Left ventricle myocardium inferior (tissue), 1 donor: ENCODE measurements around the gene KRTAP9-2. TPM values are rescaled to one million over a fixed set of nuclear protein-coding genes. Genes with fewer than 3 reads are reported as not detected.
"Not testable (repeated sequence)": the region's sequence is repeated elsewhere in the genome, so short reads cannot be mapped to it uniquely, and the experiment has no call there.

Source experiments
- DNase-seq: peaks from one replicate; pipeline ENCODE4 v3.0.0-alpha.2; 2020
- H3K27ac ChIP-seq: fragments of 200-600 bp; replicated peaks from 2 replicates; pipeline ENCODE4 v1.8.0; 2021
- H3K27me3 ChIP-seq: fragments of 200-600 bp; 2 replicates; pipeline ENCODE4 v1.8.0; 2021; ENCODE audit warnings: low read depth
- H3K36me3 ChIP-seq: fragments of 200-600 bp; 2 replicates; pipeline ENCODE4 v1.8.0; 2021
- H3K4me1 ChIP-seq: fragments of 200-600 bp; 2 replicates; pipeline ENCODE4 v1.8.0; 2021
- H3K4me3 ChIP-seq: fragments of 200-600 bp; 2 replicates; pipeline ENCODE4 v1.8.0; 2021; ENCODE audit warnings: mild to moderate bottlenecking, moderate library complexity
- H3K9me3 ChIP-seq: fragments of 200-600 bp; replicated peaks from 2 replicates; pipeline ENCODE4 v1.8.0; 2021
- CTCF ChIP-seq: fragments of 200-600 bp; IDR thresholded peaks from 2 replicates; pipeline ENCODE4 v1.8.0; 2021; ENCODE audit warnings: antibody characterized with exemption, mild to moderate bottlenecking, borderline replicate concordance
- intact Hi-C: fragments of 100-400 bp; cut with micrococcal nuclease; formaldehyde crosslinking; loops from one replicate; pipeline ENCODE4 v1.11.0; 2022
- long read RNA-seq: library from polyadenylated mRNA; unstranded; transcript quantifications from one replicate; pipeline ENCODE4 v2.0.0, GENCODE V29; 2021
- total RNA-seq: library from RNA; stranded (reverse); fragmentation: NEBNext Ultra II Directional; extraction: Animal tissue kit (Norgen Biotek cat#: 25700); gene quantifications from one replicate; pipeline ENCODE4 v1.2.1, GENCODE V29; 2021
- donor health status: DM: no; HTN: yes; CAD: no; lungs with severe emphysema.

Gene KRTAP9-2
- total RNA-seq, result not detected
- long read RNA-seq, result 0 reads

- H3K9me3 ChIP-seq, intact Hi-C loops: not testable (repeated sequence)
Measured at GRCh38 chr17:41226598-41227095, at the start of gene KRTAP9-2. Gene KRTAP9-2, plus strand, starts transcription at chr17:41226648. Its CDS starts 7 bp downstream, at chr17:41226655.

GRCh38 chr17:41176744-41177387 is 49.6 kb upstream of the KRTAP9-2 start:
- TF ChIP-seq CTCF, result no peak
- Histone ChIP-seq H3K36me3 (no peaks in the 10 kb centered on the region), H3K27me3 (peaks cover 55% of the 10 kb centered on the region), H3K4me3 (no peak overlapping the region), H3K9me3 (no peaks in the 10 kb centered on the region), H3K27ac (no peak overlapping the region), H3K4me1 (no peaks in the 10 kb centered on the region)
- DNase-seq, result no peak
- intact Hi-C loops, result no loop called here

More at GRCh38 chr17:41226598-41227095, at the start of gene KRTAP9-2:
- H3K36me3 ChIP-seq, H3K4me3 ChIP-seq, H3K27ac ChIP-seq, DNase-seq, H3K4me1 ChIP-seq: not testable (repeated sequence)
- H3K27me3 ChIP-seq, result peaks cover 54% of the 10 kb centered on the region

GRCh38 chr17:41177727-41178271 is 48.6 kb upstream of the KRTAP9-2 start, which contains the start of gene KRTAP4-2:
Gene KRTAP4-2, minus strand, starts transcription at chr17:41178221. Its CDS starts 57 bp downstream, at chr17:41178164.
- no peak within 1 kb of the TSS for H3K27ac ChIP-seq
- no peaks in the 10 kb centered on the region for H3K4me1 ChIP-seq
- no peaks in the 10 kb centered on the region for H3K9me3 ChIP-seq
- H3K36me3 ChIP-seq, result no peaks in the 10 kb centered on the region
- intact Hi-C loops, result no loop called here
- peaks cover 59% of the 10 kb centered on the region for H3K27me3 ChIP-seq
- no peak for DNase-seq
- no peak within 1 kb of the TSS for H3K4me3 ChIP-seq
- TF ChIP-seq CTCF, result no peak

- no peaks in the 10 kb centered on the region for H3K4me1 ChIP-seq
- H3K27me3 ChIP-seq, result peaks cover 63% of the 10 kb centered on the region
- H3K36me3 ChIP-seq, result no peaks in the 10 kb centered on the region
- no peak for TF ChIP-seq CTCF
- H3K27ac ChIP-seq, result no peak overlapping the region
- H3K9me3 ChIP-seq, result no peaks in the 10 kb centered on the region
- intact Hi-C loops, result no loop called here
- no peak overlapping the region for H3K4me3 ChIP-seq
- no peak for DNase-seq
Measured at GRCh38 chr17:41178341-41178740, 48.1 kb upstream of the KRTAP9-2 start.

- intact Hi-C loops, result no loop called here
- H3K4me3 ChIP-seq, result no peak overlapping the region
- no peak for TF ChIP-seq CTCF
- H3K27me3 ChIP-seq, result peaks cover 60% of the 10 kb centered on the region
- H3K27ac ChIP-seq, result no peak overlapping the region
- H3K9me3 ChIP-seq, result no peaks in the 10 kb centered on the region
- H3K4me1 ChIP-seq, result no peaks in the 10 kb centered on the region
- no peaks in the 10 kb centered on the region for H3K36me3 ChIP-seq
- no peak for DNase-seq
Measured at GRCh38 chr17:41178843-41179616, 47.4 kb upstream of the KRTAP9-2 start.
